Thyroid gland (tissue), 4 donors: ENCODE measurements around the gene NPIPB12. TPM values are rescaled to one million over a fixed set of nuclear protein-coding genes. Genes with fewer than 3 reads are reported as not detected.
A peak's percentile ranks its signal among the peaks of the same experiment; 100 is the strongest.
"Not testable (repeated sequence)": the region's sequence is repeated elsewhere in the genome, so short reads cannot be mapped to it uniquely, and the experiment has no call there.

Experiments used
- DNase-seq, 2 donors: peaks; one replicate each; pipeline ENCODE4 v3.0.0-alpha.2; 2019
- H3K27ac ChIP-seq, 3 donors: fragments of 200-600 bp; sonication (generic); 1 replicate in 2 of 3; 2 replicates in 1 of 3; pipeline ENCODE4 v1.5.1; 2016 to 2019; ENCODE audit warnings: mild to moderate bottlenecking in 1 of 3, moderate library complexity in 1 of 3
- H3K27me3 ChIP-seq: fragments of 200-600 bp; sonication (generic); one replicate; pipeline ENCODE4 v1.5.1; 2019
- H3K36me3 ChIP-seq, 2 donors: fragments of 200-600 bp; sonication (generic); one replicate each; pipeline ENCODE4 v1.5.1; 2016 to 2019
- H3K4me1 ChIP-seq, 2 donors: fragments of 200-600 bp; sonication (generic); one replicate each; pipeline ENCODE4 v1.5.1; 2017 to 2019
- H3K4me3 ChIP-seq, 3 donors: fragments of 200-600 bp; sonication (generic); replicated peaks in 1 of 3; 1 replicate in 2 of 3; 2 replicates in 1 of 3; pipeline ENCODE4 v1.5.1; 2016; ENCODE audit warnings: mild to moderate bottlenecking in 1 of 3
- H3K9me3 ChIP-seq: fragments of 200-600 bp; sonication (generic); one replicate; pipeline ENCODE4 v1.5.1; 2017
- WGBS, 2 donors: methylation state at CpG; one replicate each; pipeline ENCODE4 v1.1.5; 2017; 5-methylcytosine and 5-hydroxymethylcytosine counted together
- intact Hi-C: fragments of 100-400 bp; cut with DNase I; formaldehyde crosslinking; loops from one replicate; pipeline ENCODE4 v1.15.1; 2023
- total RNA-seq, 4 donors: library from RNA; depleted of rRNA; stranded (reverse); fragments of >200 nt; gene quantifications; one replicate each; pipeline ENCODE4 v1.2.3, GENCODE V29; 2016

NPIPB12 gene
- 10 to 100 TPM; 30.7 to 73.1 (median 56.2) TPM for total RNA-seq

DNA sequence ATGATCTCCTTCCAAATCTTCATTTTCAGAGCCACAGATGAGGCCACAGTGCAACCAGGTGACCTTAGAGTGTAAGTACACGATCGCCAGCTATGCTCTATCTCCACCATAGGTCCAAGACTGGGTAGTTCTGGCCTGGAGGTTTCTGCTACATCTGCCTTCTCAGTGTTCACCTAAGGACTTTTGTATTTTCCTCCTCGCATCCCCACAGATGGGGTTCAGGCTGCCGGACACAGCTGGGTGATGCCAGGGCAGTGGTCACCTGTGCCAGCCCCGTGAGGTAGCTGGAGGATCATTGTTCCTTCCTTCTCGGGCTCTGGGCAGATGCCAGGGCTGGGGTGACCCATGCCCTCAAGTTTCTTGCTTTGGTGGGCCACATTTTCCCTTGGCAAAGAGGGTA is at the start of gene NPIPB12:
Gene NPIPB12 (minus strand): TSS at position 101 of the 400 bp plus-strand sequence.
- H3K9me3 ChIP-seq, DNase-seq, H3K4me1 ChIP-seq, H3K27ac ChIP-seq, H3K27me3 ChIP-seq, H3K4me3 ChIP-seq, intact Hi-C loops, H3K36me3 ChIP-seq: not testable (repeated sequence)
- no CpG with 5 or more reads among the region's 6 CpGs for WGBS, 2 donors

DNA sequence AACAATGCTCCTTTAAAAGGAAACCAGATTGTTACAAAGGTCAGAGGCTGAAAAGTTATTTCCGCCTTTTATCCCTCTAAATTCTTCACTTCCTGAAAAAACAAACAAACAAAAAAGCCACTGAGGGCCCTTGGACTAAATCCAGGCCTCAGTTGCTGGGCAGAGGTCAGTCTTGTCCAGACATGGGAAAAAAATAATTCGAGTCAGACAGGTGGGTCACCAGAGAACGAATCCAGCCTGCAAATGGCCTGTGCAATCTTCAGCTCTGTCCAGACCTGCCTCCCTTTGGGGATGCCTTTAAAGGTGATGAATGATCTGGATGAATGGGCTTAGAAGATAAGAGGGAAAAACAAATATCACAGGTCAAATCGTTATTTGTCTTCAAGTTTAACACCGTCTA is 15.3 kb upstream of the NPIPB12 start:
- H3K27me3 ChIP-seq, H3K4me1 ChIP-seq, intact Hi-C loops, H3K9me3 ChIP-seq, DNase-seq, H3K27ac ChIP-seq, H3K4me3 ChIP-seq, H3K36me3 ChIP-seq: not testable (repeated sequence)
- no CpG with 5 or more reads among the region's 5 CpGs for WGBS, 2 donors

DNA sequence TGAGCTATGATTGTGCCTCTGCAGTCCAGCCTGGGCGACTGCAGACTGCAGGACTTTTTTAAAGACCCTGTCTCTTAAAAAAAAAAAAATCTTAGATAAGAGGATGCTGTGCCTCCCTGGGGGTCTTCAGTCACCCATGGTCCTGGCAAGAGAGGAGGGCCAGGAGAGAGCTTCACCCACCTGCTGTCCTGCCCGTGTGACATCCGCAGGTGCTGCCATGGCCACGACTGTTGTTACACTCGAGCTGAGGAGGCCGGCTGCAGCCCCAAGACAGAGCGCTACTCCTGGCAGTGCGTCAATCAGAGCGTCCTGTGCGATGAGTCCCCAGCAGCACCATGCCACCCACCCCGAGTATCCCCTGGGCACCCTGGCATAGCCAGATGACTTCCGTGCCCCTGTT is 23.9 kb downstream of the NPIPB12 start:
- H3K36me3 ChIP-seq, H3K4me1 ChIP-seq, intact Hi-C loops, H3K9me3 ChIP-seq, H3K27me3 ChIP-seq, H3K27ac ChIP-seq, H3K4me3 ChIP-seq: not testable (repeated sequence)
- DNase-seq = peak in 1 of 2 donors; percentile 1
- 73 to 87% methylated on average over 5 to 6 of the region's 12 CpGs for WGBS, 2 donors

DNA sequence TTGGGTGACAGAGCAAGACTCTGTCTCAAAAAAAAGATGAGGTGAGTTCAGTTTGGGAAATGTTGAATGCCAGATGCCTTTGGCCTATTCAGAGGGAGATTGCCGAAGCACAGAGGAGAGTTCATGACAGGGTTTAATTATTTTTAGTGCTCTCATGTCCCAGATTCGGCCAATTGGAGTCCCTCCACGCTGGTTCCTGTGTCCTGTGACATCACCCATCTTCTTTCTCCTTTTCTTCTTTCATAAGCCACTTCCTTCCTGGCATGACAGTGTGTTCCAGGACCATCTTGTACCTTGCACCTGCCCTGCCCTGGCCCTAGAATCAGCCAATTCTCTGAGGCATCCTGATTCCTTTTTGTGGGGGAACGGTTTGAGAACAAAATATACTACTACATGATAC is 34.1 kb downstream of the NPIPB12 start:
- H3K27ac ChIP-seq, H3K27me3 ChIP-seq, intact Hi-C loops, H3K4me1 ChIP-seq, H3K4me3 ChIP-seq, H3K9me3 ChIP-seq, H3K36me3 ChIP-seq, DNase-seq: not testable (repeated sequence)
- WGBS, 2 donors = no CpG with 5 or more reads among the region's 4 CpGs

DNA sequence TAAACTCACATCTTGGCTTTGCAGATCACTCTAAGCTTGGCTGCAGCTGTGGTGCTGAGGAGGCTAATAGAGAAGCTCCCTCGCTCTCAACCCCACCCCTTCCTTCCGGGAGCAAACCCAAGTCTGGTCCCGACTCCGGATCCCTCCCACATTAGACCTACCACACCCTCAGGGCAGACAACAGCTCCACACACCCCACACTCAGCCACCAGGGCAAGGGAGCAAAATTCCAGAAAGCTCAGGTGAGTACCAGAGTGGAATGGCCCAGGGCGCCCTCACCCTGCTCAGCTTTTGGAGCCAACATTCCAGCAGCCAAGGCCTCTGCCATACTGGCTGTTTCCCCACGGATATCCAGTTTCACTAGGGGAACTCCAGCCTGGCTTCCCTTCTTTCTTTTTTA is 36.5 kb downstream of the NPIPB12 start:
- H3K4me1 ChIP-seq, H3K27me3 ChIP-seq, intact Hi-C loops, H3K9me3 ChIP-seq, H3K36me3 ChIP-seq, H3K4me3 ChIP-seq: not testable (repeated sequence)
- peak overlapping the region in 1 of 3 donors; percentile 56 for H3K27ac ChIP-seq
- peak; percentile 46 to 71 for DNase-seq
- WGBS, 2 donors = 27 to 47% methylated on average over 6 of the region's 6 CpGs

DNA sequence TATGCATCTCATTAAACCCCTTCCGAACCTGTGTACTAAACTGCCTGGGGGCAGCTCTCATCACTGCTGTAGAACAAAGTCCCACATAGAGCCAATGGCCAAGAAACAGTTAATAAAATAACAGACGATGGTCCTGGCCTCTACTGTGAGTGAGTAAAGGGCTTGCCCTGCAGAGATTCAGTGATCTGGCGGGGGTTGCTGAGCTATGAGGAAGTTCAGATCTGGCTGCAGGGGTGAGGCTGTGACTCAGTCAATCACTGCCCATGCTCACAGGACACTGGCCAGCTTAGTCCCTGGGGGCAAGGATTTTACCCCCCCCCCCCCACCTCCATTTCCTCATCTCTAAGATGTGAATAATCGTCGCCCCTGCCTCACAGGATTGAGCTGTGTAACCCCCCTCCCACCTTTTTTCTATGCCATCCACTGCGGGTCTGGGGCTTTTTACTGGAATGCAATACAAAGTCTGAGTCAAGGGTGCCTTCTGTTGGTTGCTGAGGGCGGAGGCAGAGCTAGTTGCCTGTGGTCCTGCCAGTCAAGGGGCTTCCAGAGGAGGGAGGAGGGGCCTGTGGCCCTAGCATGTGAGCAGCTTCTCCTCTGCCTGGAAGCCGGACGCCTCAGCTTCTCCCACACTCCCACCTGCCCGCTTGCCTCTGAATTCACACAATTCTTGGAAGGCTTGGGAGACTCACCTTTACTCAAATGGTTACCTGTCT is 38.4 kb downstream of the NPIPB12 start:
- H3K27me3 ChIP-seq, H3K4me1 ChIP-seq, H3K36me3 ChIP-seq, H3K9me3 ChIP-seq, intact Hi-C loops, DNase-seq, H3K4me3 ChIP-seq, H3K27ac ChIP-seq: not testable (repeated sequence)
- no CpG with 5 or more reads among the region's 10 CpGs for WGBS, 2 donors

DNA sequence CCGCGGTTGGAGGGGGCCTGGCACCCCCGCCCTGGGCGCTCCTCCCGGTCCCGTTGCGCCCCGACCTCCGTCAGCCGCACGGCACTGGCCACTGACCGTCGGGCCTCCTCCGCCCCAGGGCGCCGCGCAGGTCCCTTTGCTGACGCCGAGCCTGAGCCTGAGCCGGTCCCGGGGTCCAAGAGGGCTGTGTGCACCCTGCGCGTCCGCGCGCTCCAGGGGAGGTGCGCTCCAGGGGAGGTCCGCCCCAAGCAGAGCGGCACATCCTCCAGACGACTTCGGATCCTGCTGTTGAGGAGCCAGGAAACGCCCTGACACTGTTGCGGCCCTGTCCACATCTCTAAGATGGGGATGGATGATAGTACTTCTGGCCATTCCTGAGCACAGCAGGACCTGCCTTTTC is 39.3 kb downstream of the NPIPB12 start:
- H3K27ac ChIP-seq, H3K4me3 ChIP-seq, H3K36me3 ChIP-seq, H3K9me3 ChIP-seq, intact Hi-C loops, H3K4me1 ChIP-seq, H3K27me3 ChIP-seq, DNase-seq: not testable (repeated sequence)
- WGBS, 2 donors = no CpG with 5 or more reads among the region's 33 CpGs

DNA sequence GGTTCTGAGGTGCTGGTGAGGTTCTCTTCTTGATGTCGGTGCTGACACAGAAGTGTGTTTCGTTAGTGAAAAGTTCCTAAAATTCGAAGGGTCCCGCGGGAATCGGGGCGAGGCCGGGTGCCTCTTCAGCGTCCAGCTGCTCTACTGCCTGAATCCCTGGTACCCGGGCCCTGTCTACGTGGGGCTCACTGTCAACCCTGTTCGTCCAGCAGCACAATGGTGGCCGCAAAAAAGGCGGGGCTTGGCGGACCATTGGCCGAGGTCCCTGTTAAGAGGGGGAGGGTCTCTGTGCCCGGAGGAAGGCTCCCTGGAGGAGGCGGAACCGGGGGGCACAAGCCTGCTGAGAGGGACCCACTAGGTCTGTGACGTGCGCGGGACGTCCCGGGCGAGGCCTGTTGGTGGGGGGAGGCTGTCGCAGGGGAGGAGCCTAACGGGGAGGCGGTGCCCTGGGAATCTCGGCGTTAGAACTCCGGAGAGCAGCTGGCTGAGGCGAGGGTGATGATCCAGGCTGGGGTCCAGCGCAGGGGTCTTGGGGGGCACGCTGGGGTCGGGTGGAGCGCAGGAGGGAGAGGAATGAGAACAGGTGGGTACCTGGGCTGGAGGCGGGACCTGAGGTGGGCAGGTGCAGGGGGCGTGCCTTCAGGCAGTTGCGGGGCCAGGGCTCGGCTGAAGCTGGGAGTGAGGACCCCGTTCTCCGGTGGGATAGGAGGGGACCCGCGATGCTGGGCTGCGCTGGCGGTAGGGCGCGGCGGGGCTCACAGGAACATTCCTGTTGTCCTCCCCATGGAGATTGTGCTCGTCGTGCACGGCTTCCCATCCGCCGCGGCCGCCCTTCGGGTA is 40.0 kb downstream of the NPIPB12 start:
- not testable (repeated sequence) for H3K27me3 ChIP-seq

DNA sequence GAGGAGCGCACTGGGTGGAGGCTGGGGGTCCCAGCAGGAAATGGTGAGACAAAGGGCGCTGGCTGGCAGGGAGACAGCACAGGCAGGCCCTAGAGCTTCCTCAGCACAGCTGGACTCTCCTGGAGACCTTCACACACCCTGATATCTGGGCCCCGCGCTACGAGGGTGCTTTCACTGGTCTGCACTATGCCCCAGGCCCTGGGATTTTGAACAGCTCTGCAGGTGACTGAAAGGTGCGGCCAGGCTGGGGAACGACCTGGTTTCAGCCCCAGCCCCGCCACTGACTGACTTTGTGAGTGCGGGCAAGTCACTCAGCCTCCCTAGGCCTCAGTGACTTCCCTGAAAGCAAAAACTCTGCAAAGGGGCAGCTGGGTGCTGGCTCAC is 45.6 kb downstream of the NPIPB12 start:
- H3K36me3 ChIP-seq, DNase-seq, H3K27me3 ChIP-seq, H3K9me3 ChIP-seq, intact Hi-C loops, H3K4me3 ChIP-seq, H3K27ac ChIP-seq, H3K4me1 ChIP-seq: not testable (repeated sequence)
- no CpG with 5 or more reads among the region's 9 CpGs for WGBS, 2 donors

More for the DNA sequence above, 40.0 kb downstream of the NPIPB12 start:
- H3K36me3 ChIP-seq, DNase-seq, H3K27ac ChIP-seq, H3K9me3 ChIP-seq, H3K4me1 ChIP-seq, H3K4me3 ChIP-seq, intact Hi-C loops: not testable (repeated sequence)
- no CpG with 5 or more reads among the region's 57 CpGs for WGBS, 2 donors

DNA sequence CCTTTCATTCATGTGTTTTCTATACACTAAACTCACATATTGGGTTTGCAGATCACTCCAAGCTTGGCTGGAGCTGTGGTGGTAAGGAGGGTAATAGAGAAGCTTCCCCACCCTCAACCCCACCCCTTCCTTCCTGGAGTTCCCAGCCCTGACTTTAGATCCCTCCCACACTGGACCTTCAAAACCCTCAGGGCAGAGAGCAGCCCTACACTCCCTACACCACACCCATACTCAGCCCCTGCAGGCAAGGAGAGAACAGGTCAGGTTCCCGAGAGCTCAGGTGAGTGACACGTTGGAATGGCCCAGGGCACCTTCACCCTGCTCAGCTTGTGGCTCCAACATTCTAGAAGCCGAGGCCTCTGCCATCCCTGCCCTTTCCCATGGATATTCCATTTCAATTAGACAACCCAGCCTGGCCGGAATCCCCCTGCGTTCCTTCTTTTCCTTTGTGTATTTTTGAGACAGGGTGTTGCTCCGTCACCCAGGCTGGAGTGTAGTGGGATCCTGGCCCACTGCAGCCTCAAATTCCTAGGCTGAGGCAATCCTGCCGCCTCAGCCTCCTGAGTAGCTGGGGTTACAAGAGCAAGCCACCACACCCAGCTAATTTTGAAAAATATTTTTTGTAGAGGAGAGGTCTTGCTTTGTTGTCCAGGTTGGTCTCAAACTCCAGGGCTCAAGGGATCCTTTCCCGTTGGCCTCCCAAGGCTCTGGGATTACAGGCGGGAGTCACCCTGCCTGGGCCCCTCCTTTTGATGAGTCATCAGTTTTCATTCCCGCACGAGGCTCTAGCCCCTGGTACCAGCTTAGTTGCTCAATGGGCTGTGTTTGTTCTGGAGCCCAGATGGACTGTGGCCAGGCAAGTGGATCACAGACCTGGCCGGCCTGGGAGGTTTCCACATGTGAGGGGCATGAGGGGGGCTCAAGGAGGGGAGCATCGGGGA is 46.2 kb downstream of the NPIPB12 start, which contains the start of gene SULT1A4:
Gene SULT1A4 (plus strand): TSS at position 208 of the 941 bp plus-strand sequence. CDS start 1,473 bp downstream, outside the sequence.
- H3K36me3 ChIP-seq, intact Hi-C loops, H3K27me3 ChIP-seq, H3K4me3 ChIP-seq, H3K4me1 ChIP-seq, DNase-seq, H3K9me3 ChIP-seq, H3K27ac ChIP-seq: not testable (repeated sequence)
- WGBS, 2 donors = no CpG with 5 or more reads among the region's 13 CpGs

DNA sequence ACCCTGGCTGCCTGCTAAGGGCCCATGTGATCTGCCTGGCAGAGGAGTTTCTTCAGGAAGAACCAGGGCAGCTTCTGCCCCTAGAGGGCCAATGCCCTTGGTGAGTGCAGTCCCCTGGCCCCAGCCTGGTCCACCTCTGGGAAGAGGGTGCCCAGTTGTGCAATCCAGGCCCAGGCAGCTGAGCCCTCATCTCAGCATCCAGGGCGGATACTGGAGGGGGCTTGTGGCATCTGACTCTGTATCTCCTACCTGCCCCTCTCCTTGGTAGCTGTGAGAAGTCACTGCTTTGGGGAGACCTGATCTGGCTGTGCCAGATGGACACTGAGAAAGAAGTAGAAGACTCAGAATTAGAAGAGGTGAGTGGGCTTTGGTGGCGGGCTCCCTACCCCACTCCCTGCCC is 48.5 kb downstream of the NPIPB12 start:
- H3K4me3 ChIP-seq, intact Hi-C loops, H3K27ac ChIP-seq, H3K9me3 ChIP-seq, DNase-seq, H3K4me1 ChIP-seq, H3K36me3 ChIP-seq, H3K27me3 ChIP-seq: not testable (repeated sequence)
- 100% methylated on average over 1 of the region's 2 CpGs; no CpG with 5 or more reads in 1 of the 2 donors for WGBS, 2 donors

DNA sequence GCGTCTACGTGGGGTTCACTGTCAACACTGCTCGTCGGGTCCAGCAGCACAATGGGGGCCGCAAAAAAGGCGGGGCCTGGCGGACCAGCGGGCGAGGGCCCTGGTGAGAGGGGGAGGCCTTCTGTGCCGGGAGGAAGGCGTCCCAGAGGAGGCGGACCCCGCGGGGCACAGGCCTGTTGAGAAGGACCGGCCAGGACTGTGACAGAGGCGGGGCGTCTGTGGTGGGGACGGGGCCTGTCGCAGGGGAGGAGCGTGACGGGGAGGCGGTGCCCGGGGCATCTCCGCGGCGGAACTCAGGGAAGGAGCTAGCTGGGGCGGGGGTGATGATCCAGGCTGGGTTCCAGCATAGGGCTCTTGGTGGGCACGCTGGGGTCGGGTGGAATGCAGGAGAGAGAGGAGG is 51.4 kb downstream of the NPIPB12 start:
- H3K27me3 ChIP-seq, H3K4me1 ChIP-seq, H3K27ac ChIP-seq, H3K36me3 ChIP-seq, H3K9me3 ChIP-seq, DNase-seq, intact Hi-C loops, H3K4me3 ChIP-seq: not testable (repeated sequence)
- no CpG with 5 or more reads among the region's 29 CpGs for WGBS, 2 donors
